Activated effector memory CD4-positive, alpha-beta T cell treated with anti-CD3 and anti-CD28 coated beads, Interleukin-2, amount 50 U/mL, for 16 hours (primary cell): ENCODE results near the gene TSHR.
"Not testable (repeated sequence)": the region's sequence is repeated elsewhere in the genome, so short reads cannot be mapped to it uniquely, and the experiment has no call there.

Source experiments
- DNase-seq: peaks from one replicate; pipeline ENCODE4 v3.0.0-alpha.2; 2020

Gene TSHR

DNA sequence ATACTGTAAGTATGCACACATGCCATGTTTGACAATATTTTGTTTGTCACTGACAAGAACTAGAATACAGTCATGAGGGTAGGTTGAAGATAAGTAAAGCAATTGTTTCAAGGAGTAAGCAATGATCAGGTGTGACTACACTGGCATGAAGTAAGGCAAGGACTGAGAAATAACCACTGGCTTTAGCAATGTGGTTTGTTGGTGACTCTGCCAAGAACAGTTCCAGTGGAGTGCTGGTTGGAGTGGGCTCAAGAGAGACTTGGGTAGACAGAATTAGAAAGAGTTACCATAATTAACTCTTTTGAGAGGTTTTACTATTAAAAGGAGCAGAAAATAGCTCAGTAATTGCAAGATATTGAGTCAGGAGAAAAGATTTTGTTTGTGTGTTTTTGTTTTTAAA, 135.7 kb downstream of the TSHR start:
- no peak for DNase-seq

DNA sequence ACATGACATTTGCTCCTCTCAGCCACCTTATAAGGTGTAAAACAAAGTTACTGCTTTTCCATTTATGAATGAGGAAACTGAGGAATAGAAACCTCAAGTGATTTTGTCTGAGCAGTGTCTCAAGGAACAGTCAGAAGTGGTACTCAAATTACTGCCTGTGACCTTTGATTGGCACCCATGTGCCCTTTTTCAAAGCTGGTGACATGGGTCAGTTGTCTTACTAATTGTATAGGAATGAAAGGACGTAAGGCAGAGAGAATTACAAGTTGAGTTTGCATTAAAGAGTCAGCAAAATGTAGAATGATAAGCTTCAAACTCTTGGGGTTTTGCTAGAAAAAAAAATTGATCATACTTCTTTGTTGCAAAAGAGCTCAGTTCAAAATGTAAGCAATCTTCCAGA, 136.2 kb downstream of the TSHR start:
- no peak for DNase-seq

DNA sequence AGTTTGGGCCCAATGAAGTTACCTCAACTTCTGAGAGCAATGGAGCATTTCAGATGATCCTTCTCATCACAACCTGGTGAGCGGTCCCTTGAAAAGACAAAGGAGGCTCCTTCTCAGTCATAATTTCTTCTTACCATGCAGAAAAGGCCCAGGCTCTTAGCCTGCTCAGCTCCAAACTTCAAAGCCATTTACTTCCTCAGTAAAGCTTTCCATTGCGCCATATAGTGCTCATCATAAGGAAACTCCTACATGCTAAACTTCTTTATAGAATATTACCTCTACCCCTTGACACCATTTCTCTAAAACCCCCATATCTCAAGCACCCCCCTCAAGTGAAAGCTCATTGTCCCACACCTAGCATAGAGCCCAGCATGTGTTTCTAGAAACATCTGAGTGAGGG, 138.2 kb downstream of the TSHR start:
- DNase-seq, result no peak

DNA sequence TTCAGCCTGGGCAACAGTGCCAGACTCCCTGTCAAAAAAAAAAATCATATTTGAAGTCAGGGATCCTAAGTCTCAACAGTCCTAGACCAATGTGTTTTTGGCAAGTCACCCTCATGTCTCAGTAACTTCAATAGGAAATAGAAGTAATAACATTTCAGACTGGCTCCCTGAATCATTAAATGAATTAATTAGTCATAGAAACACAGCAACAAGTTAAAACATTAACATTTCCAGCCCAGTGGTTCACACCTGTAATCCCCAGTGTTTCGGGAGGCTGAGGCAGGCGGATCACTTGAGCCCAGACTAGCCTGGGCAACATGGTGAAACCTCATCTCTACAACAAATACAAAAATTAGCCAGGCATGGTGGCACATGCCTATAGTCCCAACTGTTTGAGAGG, 140.1 kb downstream of the TSHR start:
- no peak for DNase-seq

DNA sequence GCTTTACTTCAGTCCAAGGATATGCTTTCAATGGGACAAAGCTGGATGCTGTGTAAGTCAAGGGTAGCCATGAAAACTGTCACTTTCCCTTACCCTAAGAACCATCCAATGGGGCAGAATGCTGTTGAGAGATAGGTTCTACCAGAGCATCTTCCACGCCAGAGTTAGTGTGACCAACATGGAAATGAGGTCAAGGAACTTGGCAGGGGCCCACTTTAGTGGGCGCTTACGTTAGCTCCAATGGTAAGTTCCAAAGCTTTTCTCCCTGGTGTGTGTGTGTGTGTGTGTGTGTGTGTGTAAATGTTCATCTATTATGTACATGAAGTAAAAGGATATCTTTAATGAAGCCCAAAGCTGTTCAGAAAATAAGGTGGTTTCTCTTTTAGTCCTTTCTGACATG, 141.2 kb downstream of the TSHR start:
- DNase-seq, result no peak

DNA sequence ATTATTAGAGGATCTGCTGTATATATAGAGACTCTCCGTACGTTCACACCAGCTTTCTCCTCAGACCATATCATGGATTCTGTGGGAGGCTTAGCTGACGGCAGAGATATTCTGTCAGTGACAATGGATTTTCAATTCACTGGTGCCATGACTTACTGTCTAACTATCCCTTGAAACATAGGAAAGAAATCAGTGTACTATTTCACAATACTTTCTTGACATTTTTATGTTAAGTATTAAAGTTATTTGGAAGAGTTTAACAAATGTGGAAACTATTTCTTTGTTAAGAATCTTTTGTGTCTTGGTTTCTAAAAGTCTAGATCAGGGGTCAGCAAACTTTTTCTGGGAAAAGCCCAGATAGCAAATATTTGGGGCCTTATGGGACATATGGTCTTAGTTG, 146.8 kb downstream of the TSHR start:
- no peak for DNase-seq

DNA sequence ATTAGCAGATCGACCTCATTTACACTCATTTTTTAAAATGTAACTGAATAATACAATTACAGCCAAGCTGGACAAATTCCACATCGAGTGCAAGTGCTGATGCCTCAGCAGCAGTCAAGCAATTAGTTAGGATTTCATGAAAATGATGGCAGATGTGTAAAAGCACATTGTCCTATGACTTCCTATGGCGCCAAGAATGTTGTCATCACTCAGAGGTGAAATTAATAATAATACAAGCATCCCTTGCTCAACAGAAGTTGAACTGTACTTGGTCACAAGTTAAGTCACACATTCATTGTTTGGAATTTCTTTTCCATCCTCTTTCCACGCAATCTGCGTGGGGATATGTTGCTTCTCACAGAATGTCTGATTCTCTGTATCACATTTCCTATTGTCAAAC, 148.0 kb downstream of the TSHR start:
- no peak for DNase-seq

DNA sequence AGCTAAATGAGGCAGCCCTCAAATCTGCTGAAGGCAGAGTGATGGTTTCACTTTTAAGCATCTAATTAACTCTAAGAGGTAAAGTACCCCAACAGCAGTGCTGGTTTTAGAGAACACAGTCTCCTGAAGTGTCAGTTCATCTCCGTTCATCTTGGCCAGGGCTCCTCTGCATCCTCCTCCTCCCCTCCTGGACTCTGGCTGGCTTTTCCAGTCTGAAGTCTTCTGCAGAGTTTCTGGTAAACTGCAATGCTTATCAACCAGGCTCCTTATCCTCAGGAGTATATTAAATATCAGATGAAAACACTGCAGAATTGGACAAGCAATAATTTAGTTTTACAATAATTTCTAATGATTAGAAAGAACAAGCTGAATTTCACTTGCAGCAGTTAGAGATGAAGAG, 150.0 kb downstream of the TSHR start:
- DNase-seq, result no peak

DNA sequence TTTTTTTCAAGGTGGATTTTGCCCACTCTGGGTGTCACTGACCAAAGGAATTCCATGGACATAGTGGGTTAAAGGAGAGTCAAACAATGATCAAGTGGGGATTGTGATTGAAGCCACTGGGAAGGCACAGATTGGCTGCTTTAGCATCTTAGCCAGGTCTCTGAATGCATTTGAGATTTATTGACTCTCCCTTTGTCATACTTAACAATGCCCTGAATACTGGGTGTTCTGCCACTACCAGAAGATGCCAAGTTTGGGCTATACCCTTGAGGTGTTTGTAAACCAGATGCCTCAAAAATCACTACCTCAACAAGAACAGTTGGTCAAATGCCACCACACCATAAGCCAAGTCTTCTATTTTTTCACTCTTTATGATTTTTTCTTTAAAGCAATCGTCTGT, 150.5 kb downstream of the TSHR start:
- no peak for DNase-seq

DNA sequence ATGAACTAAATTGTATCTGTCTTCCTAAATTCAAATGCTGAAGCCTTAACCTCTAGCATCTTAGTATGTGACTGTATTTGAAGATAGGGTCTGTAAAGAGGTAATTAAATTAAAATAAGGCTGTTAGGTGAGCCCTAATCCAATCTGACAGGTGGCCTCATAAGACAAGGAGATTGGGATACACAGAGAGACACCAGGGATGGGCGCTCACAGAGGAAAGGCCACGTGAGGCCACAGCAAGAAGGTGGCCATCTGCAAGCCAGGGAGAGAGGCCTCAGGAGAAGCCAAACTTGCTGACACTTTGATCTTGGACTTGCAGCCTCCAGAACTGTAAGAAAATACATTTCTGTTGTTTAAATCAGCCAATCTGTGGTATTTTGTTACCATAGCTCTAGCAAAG, 154.8 kb downstream of the TSHR start:
- DNase-seq, result no peak

DNA sequence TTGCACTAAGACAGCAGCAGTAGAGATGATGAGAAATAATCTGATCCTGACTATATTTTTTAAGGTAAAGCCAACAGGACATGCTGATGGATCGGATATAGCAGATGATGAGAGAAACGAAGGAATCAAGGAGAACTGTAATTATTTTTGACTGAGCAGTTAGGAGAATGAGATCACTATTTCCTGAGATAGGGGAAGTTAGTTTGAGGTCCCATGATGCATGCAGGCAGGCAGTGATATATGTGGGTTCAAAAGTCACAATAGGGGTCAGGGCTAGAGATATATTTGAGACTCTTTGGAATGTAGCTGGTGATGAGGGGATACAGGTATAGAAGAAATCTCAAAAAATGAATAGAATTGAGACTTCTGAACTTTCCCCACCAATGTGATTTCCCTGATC, 157.8 kb downstream of the TSHR start:
- DNase-seq, result no peak

DNA sequence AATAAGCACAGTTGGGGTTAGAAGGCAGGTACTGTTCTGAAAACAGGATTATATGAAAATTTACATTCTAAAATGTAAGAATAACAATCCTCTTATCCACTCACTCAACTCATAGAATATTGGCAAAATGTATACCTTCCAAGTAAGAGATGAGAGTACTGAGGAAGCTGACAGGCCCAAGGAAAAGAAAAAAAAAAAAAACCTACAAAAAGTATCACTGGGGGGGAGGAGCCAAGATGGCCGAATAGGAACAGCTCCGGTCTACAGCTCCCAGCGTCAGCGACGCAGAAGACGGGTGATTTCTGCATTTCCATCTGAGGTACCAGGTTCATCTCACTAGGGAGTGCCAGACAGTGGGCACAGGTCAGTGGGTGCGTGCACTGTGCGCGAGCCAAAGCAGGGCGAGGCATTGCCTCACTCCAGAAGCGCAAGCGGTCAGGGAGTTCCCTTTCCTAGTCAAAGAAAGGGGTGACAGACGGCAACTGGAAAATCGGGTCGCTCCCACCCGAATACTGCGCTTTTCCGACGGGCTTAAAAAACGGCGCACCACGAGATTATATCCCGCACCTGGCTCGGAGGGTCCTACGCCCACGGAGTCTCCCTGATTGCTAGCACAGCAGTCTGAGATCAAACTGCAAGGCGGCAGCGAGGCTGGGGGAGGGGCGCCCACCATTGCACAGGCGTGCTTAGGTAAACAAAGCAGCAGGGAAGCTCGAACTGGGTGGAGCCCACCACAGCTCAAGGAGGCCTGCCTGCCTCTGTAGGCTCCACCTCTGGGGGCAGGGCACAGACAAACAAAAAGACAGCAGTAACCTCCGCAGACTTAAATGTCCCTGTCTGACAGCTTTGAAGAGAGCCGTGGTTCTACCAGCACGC, 158.8 kb downstream of the TSHR start:
- not testable (repeated sequence) for DNase-seq

DNA sequence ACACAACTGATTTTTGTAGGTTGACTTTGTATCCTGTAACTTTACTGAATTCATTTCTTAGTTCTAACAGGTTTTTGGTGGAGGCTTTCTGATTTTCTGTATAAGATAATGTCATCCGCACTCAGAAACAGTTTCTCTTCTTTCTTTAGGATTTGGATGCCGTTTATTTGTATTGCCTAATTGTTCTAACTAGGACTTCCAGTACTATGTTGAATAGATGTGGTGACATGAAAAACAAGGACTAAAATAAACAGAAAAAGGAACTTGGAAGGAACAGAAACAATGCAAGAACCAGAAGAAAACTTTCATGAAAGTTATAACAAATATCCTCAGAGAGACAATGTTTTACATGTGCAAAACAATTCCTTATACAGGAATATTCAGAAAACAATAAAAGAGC, 165.1 kb downstream of the TSHR start:
- DNase-seq, result no peak

DNA sequence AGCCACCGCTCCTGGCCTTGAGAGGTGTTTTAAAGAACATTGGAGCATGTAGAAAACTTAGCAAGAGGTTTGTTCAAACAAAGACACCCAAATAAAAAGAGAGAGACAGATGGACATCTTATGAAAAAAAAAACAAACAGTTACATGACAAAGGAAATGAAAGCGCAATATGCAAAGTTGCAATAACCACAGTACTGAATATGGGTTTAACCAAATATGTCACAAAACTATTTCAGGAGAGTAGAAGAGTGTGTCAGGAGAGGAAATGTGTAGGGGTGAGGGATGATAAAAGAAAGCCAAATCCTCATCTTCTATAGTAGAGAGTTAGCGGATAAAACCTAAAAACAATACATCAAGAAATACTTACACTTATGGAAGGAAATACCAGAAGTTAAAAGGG, 166.9 kb downstream of the TSHR start:
- DNase-seq, result no peak

DNA sequence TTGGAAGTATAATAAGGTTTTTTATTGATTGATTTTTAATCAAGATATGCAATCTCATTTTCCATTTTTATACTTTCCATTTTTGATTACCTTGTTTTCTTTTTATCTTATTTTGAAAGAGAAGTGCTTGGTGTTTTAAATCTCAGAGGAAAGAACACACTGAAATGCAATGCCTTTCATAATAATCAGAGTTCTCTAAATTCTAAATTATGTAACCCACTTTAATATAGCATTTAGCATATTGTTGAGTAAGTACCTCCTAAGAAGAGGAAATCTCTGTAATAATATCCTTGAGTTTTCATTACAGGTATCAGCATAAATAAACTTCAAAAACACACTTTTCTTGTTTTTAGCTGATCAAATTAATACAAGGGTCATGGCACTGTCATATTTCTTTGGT, 168.4 kb downstream of the TSHR start:
- DNase-seq, result no peak

DNA sequence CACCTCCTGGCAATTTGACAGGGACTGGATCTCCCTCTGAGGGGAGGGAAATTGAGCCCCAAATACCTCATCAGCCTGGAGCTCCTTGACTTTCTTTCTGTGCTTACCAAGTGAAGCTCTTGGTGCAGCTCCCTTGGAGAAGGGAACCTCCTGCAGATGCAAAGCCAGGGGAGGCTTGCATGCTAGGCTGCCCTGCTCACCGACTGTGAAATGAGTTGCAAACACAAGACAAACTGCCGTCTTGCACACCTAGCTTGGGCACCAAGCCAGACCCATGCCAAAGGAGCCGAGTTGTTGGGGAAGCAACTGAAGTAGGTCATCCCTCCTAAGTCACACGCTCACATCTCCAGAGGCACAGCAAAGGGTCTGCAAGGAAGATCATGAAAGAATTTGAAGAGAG, 170.1 kb downstream of the TSHR start:
- DNase-seq, result no peak

DNA sequence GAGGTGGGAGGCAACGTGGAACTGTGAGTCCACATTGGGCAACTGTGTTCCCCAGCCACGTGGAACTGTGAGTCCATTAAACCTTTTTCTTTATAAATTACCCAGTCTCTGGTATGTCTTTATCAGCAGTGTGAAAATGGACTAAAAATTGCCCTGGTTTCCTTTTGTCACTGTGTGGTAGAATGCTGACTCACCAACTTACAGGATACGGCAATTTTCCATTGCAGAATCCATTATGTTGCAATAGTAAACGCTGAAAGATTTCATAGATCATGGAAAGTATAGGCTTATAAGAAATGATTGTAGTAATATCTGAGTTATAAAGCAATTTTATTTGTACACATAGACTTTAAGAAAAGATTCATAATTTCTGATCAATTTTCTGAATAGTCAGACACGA, 172.4 kb downstream of the TSHR start:
- DNase-seq, result no peak

DNA sequence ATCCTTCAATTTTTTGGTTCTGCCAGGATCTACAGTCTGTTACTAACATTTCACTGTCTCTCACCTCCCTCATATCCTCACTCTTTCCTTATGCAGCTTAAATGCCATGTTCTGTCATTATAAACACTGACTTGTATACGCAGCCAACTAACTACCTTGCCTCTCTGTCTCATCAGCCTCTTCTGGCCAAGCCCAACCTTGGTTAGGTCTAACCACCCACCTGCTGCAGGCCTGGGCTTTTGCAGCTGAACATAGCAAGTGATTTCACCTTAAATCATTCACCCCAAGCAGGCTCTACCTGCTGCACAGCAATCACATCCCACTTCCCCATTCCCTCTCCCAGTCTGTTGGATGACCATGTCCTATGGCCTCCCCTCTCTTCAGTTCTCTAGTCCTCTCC, 173.8 kb downstream of the TSHR start:
- no peak for DNase-seq

DNA sequence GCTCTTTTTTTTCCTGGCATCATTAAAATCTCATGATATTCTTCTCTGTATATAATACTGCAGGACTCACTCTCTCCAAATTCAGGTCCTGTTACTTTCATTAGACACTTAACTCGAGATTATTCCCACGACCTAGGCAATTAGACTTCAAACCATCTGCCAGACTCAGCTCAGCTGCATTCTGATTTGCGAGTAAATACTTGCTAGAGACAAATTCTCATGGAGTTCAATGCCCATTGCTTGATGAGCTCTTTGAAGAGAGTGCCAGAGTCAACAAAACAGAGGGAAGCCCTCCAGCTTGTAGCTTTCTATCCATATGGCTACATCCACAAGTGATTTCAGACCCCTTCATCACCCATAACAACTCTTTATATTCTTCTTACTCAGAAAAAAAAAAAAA, 177.0 kb downstream of the TSHR start:
- no peak for DNase-seq

DNA sequence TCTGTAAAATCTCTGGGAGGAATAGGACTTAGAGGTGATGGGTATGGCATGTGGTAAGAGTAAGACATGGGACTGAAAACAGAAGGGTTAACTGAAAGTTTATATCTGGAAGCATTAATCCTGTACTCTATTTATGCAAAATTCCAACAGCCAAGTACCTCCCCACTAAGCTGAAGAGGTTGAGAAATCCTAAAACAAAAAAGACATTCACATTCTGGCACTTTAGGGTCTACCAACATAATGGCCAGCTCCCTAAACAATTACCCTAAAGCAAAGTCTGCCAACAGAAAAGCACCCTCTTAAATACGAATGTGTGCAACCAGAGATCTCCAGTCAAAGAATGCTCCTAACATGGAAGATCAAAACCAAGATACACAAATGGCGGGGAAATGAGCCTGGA, 178.0 kb downstream of the TSHR start:
- DNase-seq, result no peak

DNA sequence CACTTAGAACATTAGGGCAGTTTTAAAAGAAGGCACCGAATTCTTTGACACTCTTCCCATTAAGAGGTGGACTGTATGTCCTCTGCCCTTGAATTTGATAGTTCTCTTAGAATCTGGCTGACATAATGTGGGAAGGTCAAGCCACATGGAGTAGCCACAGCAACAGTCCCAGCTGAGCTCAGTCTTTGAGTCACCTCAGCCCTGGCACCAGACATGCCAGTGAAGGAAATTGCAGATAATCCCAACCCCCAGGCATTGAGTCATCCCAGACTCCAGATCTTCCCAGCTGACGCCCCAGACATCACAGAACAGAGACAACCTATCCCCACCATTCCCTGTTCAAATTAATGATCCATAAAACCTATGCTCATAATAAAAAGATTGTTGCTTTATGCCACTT, 181.9 kb downstream of the TSHR start:
- no peak for DNase-seq

DNA sequence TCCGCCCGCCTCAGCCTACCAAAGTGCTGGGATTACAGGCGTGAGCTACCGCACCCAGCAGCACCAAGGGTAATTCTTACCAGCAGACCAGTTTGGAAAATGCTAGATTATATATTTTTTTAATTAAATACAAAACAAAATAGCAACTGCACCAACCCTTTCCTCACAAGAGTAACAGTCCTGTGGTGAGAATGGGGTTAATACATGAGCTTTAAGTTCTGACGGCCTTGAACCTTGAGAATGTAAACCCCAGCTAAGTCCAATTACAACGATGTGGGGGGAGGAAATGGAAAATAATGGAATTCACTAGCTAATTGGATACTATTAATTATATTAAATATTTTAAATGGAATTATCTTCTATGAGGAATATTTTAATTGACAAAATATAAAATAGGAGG, 183.0 kb downstream of the TSHR start:
- DNase-seq, result no peak

DNA sequence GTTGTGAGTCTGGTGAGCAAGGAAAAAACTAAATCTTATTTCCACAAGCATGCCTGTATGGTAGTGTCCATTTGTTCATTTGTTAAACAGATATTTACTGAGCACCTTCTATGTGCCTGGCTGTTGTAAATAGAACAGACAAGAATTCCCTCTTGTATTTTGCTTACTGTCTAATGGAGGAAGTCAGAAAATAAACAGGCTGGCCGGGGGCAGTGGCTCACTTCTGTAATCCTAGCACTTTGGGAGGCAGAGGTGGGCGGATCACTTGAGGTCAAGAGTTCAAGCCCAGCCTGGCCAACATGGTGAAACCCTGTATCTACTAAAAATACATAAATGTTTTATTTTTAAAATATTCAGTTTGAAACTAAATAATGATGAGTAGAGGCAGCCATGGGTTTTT, 186.0 kb downstream of the TSHR start:
- no peak for DNase-seq

DNA sequence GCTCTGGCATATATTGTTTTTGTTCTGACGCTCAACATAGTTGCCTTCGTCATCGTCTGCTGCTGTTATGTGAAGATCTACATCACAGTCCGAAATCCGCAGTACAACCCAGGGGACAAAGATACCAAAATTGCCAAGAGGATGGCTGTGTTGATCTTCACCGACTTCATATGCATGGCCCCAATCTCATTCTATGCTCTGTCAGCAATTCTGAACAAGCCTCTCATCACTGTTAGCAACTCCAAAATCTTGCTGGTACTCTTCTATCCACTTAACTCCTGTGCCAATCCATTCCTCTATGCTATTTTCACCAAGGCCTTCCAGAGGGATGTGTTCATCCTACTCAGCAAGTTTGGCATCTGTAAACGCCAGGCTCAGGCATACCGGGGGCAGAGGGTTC, 188.4 kb downstream of the TSHR start:
- DNase-seq, result no peak

DNA sequence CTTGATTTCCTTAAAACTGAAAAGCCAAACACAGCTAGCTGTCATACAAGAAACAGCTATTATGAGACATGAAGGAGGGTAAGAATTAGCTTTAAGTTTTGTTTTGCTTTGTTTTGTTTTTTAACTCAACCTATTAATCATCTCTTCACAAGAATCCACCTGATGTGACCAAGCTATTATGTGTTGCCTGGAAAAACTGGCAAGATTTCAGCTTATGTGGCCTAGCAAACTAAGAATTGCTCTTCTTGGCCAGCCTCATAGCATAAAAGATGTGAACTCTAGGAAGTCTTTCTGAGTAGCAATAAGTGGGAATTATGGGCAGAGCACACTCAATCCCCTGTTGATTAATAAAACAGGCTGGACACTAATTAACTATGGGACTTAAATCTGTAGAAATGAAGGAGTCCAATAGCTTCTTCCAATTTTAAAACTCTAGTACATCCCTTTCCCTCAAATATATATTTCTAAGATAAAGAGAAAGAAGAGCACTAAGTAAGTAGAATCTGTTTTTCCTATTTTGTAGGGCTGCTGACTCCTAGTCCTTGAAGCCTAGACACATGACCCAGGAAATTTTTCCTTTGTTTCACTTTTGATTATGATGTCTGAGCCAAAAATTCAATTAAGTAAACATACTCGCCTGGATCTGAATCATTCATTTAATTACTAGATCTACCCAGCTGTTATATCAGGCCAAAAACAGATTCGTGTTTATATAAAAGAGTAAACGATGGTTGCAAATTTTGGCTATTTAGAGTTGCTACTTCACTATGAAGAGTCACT, 189.6 kb downstream of the TSHR start:
- DNase-seq, result no peak
